ENCODE measurements around the gene LCN2.
"Not testable (repeated sequence)": the region's sequence is repeated elsewhere in the genome, so short reads cannot be mapped to it uniquely, and the experiment has no call there.

LCN2 gene

DNA sequence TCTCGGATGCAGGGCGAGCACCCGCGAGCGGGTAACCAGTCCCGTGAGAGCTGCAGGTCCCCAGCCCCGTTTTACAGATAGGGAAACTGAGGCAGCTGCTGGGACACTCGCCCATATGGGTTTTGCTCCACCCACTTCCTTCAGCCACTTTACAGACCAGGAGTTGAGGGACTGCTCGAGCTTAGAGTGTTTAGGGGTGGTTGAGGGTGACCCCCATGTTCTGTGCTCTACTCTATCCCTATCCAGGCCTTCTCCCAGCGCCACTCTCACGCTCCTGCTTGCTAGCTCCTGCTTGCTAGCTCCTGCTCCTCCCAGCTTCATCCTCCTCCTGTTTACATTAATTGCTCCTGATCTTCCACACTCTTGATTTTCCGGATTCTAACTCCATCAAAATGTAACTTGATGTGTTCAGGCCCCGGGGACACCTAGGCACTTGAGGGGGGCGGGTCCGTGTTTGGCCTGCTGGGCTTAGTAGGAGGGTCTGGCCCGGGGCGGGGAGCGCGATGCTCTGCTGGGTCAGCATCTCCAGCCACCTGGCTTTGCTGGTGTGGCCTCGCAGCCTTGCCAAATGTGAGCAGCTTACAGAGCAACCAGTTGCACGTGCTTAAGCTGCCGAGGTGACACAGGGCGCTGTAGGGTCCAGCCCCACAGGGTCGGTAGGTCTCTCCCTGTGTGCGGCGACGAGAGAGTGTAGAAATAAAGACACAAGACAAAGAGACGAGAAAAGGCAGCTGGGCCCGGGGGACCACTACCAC, 20.2 kb upstream of the LCN2 start:
- DNase-seq: no peak

DNA sequence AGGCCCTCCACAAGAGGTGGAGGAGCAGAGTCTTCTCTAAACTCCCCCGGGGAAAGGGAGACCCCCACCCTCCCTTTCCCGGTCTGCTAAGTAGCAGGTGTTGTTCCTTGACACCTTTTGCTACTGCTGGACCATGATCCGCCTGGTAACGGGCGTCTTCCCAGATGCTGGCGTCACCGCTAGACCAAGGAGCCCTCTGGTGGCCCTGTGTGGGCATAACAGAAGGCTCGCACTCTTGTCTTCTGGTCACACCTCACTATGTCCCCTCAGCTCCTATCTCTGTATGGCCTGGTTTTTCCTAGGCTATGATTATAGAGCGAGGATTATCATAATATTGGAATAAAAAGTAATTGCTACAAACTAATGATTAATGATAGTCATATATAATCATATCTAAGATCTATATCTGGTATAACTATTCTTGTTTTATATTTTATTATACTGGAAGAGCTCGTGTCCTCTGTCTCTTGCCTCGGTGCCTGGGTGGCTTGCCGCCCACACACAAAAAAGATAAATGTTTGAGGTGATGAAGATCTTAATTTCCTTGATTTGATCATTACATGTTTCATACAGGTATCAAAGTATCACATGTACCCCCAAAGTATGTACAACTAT, 19.2 kb upstream of the LCN2 start:
- not testable (repeated sequence) for DNase-seq

DNA sequence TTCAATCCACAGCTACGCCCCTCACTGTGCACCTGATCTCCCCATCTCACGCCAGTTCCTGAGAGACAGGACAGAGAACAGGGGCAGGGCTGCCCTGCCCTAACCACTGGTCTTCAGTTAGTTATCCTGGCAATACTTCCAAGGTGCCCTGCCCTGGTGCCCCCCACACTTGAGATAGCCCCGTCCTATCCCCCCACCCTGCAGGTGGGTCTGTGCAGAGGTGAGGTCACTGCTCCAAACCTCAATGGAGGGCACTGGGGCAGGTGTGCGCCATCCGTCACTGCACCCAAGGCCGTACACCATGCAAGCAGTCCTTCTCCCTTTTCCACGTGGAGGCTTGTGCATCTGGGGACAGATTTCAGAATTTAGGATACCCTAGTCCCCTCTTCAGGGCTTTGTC, 18.6 kb upstream of the LCN2 start:
- not testable (repeated sequence) for DNase-seq

DNA sequence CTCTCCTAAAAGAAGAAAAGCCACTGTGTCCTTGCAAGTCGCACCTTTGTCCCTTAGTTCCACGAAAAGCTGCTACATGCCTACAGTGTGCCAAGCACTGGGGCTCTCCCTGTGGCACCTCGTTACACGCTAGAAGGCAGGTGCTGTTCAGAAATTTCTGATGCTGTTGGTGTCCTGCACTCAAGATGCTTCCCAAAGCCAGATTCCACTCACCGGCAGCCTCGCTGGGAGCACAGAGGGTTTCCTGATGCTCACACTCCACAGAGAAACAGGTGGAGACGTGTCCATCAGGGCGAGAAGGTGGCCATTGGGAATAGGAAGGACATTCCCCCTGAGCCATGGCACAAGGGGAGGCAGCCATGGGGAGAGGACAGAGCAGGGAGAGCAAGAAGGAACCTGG, 17.9 kb upstream of the LCN2 start:
- DNase-seq: not testable (repeated sequence)

DNA sequence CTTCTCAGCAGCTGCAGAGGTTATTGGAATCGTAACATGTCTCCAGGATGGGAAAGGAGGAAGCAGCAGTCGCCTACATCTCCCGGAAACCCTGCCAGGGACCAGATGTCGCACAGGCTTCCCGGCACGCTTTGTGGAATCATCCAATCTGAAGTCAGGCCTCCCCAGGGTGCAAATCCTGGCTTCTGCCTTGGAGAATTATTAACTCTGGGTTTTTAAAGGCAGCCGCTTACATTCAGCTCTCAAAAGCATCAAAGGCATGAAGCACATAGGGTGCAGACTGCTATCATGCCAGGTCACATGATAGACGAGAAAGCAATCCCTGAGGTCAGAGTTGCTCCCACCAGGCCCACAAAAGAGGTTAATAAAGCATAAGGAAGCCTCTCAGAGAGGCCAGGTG, 17.1 kb upstream of the LCN2 start:
- not testable (repeated sequence) for DNase-seq

DNA sequence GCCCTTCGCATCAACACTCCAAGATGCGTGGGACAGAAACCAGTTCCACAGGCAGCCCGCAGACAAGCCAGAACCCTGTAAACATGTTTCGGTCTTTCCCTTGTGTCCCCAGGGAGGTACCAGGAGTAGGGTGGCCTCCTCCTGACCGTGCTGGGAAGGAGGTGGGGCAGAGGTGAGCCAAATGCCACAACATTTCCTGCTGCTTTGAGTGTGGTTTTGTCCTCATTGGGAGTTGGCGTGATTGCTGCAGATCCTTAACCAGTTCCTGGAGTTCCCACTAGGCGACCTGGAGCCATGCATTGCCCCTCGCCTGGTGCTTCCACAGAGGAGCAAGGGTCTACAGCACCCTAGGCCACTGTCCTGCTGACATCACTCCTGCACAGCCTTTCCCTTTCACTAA, 13.7 kb upstream of the LCN2 start:
- DNase-seq: not testable (repeated sequence)

DNA sequence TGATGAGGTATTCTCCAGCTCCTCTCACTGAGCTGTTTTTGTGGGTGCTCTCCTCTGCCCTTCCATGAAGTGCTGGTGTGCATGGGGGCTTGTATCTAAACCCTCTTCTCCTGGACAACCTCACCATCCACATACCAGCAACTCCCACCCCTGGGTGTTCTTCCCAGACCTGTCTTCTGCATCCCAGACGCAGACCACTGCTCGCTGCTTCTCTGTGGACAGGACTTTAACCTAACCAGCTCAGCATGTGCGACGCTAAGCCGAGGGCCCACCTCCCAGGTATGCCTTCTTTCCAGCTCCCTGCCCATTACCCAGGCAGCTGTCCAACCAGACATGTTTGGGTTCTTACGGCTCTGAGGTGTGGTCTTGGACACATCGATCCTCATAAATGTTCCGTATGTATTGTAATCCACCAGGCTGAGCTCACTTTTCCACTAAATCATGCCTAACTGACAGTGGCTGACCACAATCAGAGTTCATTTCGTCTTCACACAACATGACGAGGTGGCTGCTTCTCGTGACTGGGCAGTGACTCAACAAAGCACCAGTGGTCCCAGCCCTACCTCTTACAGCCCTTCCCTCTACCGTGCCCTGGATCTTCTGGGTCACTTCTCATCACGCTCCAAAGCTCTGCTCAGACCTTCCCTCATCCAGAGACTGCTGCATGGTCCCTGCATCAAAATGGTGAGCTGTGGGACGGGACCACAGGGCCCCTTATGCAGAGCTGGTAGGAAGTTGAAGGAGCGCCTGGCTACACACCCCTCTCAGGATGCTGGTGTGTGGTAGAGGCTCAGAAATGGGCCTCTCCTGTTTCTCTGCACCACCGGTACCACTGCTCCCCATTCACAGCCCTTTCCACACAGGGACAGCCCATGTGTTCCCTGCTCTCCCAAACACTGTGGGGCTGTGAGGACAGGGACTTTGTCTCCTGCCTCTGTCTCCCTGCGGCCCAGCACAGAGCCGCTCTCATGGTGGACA, 12.1 kb upstream of the LCN2 start:
- DNase-seq: peak; percentile 60

DNA sequence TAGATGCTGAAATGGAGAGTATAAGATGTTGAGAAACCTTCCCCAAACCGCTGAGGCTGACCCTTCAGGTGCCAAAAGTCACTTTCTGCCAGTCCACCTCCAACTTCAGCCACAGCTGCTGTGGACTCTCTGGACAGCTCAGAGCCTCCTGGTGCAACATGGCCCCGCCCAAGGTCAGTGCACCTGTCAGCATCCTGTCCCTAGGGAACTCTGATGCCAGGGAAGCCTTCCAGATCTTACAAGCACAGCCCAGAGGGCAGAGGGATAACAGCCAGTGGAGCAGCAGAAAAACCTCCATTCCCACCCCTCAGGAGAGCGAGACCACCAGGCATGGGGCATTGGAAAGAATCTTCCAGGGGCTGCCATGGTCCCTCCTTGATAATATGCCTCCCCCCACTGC, 11.3 kb upstream of the LCN2 start:
- DNase-seq: no peak

DNA sequence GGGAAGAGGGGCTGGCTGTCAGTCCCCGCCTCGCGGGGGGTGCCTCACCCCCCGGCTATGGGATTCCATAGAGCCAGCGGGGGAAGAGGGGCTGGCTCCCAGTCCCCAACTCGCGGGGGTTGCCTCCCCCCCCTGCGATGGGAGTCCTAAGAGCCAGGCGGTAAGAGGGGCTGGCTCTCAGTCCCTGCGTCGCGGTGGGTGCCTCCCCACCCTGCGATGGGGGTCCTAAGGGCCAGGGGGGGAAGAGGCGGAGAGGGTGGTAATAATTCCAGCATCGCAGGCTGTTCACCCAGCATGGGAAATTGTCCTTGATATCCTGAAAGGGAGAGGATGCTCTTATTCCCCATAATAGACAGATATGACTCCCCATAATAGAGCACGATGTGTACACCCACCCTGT, 9.6 kb upstream of the LCN2 start:
- DNase-seq: no peak

DNA sequence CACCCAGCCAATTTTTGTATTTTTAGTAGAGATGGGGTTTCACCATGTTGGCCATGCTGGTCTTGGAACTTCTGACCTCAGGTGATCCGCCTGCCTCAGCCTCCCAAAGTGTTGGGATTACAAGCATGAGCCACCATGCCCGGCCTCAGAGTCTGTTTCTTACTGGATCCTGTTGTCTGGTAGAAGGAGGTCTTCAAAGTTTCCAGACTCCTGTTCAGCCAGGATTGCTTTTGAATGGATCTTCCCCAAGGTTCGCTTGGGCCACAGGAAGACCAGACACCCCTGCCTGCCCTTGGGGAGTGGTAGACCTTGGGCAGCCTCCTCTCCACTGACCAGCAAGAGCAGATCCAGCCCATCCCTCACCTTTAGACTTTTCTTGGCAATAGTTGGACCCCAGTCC, 7.6 kb upstream of the LCN2 start:
- DNase-seq: no peak

DNA sequence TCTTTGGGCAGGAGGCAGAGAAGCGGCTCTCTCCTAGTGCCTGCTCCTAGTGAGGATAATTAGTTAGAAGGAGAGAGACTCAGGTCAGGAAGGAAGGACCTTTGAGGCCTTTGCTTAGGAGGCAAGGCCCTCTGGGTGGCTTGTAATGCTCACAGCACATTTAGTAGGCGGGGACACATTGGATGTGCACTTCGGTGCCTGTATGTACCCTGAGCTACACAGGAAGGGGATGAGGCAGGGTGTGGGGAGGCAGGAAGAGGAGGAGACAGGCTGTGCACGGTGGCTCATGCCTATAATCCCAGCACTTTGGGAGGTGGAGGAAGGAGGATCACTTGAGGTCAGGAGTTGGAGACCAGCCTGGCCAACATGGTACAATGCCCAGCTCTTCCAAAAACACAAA, 7.2 kb upstream of the LCN2 start:
- DNase-seq: no peak

DNA sequence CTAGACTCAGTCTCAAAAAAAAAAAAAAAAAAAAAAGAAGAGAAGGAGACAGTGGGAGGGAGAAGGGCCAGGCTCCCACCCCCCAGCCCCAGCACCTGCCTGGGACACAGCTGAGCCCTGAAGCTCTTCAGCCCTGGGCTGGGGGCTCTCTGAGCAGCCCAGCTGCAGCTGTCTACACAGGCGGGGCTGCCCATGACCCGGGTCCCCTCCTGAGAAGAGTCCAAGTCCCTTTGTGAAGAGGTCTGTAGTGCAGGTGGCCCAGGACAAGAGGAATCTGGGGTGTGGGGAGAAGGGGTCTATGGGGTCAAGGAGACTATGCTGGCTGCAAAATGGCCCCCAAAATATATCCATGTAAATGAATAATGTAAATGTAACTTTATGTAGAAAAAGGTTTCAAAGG, 6.7 kb upstream of the LCN2 start:
- no peak for DNase-seq

DNA sequence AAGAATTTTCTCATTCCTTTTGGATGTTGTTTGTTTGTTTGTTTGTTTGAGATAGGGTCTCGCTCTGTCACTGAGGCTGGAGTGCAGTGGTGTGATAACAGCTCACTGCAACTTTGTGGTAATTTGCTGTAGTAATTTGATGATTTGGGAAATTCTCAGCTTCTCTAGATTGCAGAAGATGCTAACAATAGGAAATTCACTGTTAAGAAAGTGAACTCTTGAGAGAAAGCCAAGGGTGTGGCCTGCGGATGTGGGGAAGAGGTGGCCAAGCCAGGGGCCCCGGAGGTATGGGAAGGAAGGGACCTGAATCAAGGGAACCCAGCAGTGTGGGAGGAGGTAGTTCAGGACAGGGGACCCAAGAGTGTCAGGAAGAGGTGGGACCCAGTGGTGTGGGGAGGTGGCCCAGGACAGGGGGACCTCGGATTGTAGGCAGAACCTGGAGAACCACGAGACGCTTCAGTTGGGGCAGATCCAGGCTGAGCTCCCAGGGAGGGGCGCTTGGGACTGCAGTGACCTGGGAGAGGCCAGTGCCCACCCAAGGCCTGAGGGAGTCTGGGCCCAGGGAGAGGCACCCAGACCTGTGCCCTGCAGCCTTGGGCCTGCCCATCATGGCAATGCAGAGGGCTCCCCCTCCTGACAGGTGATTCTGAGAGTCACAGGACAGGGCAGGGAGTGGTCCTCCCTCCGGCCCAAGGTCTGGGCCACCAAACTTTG, 5.6 kb upstream of the LCN2 start:
- no peak for DNase-seq

DNA sequence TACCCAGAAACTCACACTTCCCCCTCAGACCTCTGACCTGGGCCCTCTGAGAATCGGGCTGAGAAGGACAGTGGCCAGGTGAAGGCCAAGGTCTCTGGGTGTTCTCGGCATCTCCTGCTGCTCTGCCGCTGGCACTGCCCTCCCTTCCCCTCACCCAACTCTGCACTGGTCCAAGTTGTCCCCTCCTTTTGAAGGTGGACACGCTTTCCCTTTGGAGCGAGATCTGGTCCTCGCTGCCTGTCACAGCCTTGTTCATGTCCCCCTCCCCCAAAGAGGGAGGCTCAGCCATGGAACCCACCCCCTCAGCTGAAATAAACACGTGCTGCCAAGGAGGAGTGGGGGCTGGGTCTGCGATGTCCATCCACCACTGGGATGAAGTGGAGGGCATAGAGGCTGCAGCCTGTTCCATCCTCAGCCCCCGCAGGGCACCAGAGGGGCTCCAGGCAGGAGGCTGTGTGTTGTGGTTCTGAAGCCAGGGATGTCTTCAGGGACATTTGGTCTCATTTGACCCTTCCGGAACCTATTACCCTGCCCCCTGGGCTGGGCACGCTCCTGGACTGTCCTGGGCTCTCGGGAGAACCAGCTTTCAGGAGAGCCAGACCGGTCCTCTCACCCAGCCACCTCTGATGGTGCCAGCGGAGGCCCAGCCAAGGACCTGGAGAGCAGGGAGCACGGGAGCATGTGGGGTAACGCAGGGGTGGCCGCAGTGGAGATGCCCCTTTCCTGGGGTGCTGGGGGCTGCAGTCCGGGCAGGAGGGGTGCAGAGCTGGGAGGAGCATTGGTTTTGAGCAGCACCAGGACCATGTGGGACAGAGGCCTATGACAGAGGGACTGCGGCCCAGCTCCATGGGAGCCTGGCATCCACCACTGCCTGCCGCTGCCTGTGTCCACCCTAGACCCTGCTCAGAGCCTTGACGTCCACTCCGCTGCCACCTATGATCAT, 4.7 kb upstream of the LCN2 start:
- no peak for DNase-seq

DNA sequence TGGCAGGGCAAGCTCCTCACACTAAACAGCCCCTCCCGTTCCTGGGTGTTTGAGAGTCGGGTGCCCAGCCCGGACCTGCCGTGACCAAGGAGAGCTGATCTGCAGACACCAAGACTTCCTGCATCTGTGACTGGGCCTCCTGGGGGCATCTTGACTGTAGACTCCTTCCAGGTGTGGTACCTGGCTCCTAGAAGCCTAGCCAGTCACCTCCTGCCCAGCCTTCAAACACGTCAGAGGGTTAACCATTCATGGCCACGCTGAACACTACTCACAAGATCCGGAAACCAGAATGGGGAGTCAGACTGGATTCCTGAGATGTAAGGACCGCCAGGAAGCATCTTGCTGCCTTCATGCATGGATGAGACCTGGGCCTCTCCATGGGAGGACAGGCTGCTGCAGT, 3.7 kb upstream of the LCN2 start:
- no peak for DNase-seq

DNA sequence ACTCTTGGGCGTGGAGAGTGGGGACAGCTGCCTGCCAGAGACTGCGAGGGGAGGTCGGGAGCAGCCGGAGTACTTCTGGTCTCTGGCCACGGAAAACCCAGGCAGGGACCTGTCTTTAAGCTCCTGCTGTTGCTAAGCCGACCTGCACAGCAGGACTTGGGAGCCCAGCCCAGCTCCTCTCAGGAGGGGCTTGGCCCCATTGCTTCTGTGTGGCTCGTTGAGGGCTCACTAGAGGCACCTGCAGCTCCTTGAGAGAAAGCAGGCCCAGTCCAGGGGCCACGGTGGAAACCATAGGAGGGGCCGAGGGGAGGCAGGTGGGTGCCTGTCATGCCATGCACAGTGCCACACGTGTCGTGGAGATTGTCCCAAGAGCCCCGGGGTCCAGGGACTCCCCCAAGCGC, 3.3 kb upstream of the LCN2 start:
- DNase-seq: no peak

DNA sequence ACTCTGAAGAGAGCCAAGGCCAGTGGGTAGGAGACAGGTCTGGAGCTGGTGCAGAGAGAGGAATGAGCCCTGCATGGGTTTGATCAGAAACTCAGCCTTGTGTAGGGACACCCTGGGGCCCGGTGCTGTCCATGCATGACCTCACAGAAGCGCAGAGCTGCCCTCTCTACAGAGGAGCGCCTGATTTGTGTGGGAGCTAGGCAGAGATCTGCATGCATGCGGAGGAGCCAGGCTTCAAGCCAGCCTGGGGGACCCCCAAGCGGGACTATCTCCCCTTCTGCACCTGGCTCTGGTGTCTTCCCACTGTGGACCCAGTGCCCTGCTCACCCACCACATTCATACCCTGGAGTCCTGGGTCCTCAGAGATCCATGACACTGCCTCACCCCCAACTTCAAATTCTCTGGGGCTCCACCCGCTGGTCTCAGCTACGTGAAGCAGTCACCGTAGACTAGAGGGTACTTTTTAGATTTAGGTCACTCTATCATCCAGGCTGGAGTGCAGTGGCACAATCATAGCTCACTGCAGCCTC, 2.6 kb upstream of the LCN2 start:
- no peak for DNase-seq

DNA sequence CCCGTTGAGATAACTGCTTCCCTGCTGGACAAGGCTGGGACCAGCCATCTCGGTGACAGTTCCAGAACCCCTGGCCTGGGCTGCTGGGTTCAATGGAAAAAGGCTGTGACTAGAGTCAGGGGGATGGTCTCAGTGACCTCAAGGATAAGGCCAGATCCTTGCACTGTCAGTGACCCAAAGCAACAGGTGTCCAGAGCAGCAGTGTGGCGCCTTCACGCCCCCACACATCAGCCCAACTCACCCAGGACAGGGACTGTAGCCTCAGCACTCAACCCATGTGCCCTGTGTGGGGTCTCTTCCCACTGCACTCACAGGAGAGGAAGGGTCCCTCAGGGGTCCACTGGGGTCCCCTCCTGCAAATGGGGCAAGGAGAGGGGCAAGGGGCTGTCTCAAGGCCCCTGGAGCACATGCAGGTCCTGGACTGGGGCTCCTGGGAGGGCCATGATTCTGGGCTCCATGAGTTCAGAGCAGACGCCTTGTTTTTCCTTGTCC, 698 bp upstream of the LCN2 start:
- DNase-seq: no peak

DNA sequence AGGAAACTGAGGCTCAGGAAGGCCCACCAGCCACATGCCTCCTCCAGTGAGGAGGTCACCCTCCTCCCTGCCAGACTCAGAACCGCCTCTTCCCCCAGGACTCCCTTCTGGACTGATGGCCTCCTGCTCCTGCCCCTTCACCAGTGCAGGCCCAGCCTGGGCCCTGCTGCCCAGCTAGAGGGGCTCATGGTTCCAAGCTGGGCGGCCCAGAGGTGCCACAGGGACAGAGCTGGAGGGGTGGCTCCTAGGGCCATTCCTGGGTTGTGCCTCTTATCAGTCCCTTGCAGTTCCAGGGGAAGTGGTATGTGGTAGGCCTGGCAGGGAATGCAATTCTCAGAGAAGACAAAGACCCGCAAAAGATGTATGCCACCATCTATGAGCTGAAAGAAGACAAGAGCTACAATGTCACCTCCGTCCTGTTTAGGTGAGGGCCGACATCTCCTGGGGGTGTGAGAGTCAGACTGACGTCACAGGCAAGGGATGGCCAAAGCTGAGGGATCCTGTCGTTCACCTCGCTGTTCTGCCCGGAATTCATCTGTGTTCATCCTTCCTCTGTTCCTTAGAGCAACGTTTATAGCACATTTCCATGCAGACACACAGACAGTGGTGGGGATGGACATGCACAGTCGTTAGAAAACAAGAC, 819 bp downstream of the LCN2 start:
- DNase-seq: no peak

DNA sequence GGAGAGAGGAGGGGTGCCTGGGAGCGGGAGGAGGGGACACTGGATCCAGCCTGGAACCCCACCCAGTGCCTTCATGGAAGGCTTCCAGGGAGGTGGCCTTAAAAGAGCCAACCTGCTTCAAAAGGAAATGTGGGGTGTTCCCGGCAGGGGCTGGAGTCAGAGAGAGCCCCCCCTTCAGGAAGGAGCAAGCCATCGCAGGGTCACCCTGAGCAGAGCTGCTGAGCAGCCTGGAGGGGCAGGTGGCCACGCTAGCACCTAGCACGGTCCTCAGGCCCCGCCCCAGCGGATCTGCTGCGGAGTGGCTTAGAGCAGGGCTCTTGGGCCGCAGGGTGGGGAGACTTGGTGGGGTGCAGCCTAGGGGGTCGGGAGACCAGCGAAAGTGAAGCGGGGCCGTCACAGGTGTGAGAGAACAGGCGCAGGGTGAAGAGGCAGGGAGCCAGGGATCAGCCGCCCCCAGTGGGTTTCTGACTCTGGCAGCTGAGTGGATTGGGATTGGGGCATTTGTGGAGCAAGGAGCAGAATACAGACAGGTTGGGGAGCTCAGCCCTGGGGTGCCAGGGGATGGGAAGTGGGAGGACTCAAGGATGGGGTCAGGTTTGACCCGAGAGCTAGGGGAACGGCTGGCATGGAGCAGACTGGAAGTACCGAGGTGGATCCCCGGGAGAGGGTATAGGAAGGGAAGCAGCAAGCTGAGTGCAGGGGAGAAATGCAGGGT, 1.5 kb downstream of the LCN2 start:
- no peak for DNase-seq

All from HCEC 1CT (cell line).